WI38 (cell line): Measurements from ENCODE around the gene PRKX.

ENCODE experiments used
- H3K4me3 ChIP-seq: 2 replicates; pipeline ENCODE4 v1.5.1; 2011; ENCODE audit warnings: low read depth, mild to moderate bottlenecking, control low read depth, low read length
- TF ChIP-seq, protein P1 (sequence below): IDR thresholded peaks from 2 replicates; pipeline ENCODE4 v1.5.1; 2012; ENCODE audit warnings: low read depth, mild to moderate bottlenecking, control low read depth, low read length

PRKX gene

GRCh38 chrX:3609810-3610209, 103.6 kb downstream of the PRKX start:
- TF ChIP-seq, protein P1, sequence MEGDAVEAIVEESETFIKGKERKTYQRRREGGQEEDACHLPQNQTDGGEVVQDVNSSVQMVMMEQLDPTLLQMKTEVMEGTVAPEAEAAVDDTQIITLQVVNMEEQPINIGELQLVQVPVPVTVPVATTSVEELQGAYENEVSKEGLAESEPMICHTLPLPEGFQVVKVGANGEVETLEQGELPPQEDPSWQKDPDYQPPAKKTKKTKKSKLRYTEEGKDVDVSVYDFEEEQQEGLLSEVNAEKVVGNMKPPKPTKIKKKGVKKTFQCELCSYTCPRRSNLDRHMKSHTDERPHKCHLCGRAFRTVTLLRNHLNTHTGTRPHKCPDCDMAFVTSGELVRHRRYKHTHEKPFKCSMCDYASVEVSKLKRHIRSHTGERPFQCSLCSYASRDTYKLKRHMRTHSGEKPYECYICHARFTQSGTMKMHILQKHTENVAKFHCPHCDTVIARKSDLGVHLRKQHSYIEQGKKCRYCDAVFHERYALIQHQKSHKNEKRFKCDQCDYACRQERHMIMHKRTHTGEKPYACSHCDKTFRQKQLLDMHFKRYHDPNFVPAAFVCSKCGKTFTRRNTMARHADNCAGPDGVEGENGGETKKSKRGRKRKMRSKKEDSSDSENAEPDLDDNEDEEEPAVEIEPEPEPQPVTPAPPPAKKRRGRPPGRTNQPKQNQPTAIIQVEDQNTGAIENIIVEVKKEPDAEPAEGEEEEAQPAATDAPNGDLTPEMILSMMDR, result no peak

GRCh38 chrX:3603026-3603661, 110.3 kb downstream of the PRKX start:
- TF ChIP-seq, protein P1, result no peak
- H3K4me3 ChIP-seq, result no peak overlapping the region

More at GRCh38 chrX:3609810-3610209, 103.6 kb downstream of the PRKX start:
- no peak overlapping the region for H3K4me3 ChIP-seq

DNA sequence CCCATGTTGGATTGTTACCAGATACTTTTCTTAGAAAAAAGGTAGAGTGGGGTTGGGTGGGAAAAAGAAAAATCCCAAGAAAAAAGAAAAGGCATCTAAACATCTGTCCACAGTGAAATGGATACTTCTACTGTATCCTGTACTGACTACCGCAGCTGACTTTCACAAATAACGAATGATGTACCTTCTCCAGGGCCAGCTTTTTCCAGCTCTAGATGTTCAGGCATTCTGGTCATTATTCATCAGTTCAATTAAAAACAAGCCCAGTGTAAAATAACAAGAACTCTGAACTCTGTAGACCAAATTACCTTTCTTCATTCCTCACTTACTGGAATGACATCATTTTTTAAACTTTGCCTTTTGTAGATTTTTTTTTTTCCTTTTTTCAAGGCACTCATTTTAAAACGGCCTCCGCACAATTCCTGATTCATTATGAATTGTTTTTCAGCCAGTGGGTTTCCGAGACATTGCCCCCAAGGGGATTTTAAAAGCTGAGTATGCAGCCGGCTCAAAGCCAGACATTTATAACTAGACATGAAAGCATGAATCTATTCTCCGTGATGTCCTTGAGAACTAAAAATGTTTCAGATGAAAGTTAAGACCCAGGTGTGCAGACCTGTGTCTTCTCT, 113.5 kb downstream of the PRKX start:
- TF ChIP-seq, protein P1, result no peak
- H3K4me3 ChIP-seq, result no peak overlapping the region

DNA sequence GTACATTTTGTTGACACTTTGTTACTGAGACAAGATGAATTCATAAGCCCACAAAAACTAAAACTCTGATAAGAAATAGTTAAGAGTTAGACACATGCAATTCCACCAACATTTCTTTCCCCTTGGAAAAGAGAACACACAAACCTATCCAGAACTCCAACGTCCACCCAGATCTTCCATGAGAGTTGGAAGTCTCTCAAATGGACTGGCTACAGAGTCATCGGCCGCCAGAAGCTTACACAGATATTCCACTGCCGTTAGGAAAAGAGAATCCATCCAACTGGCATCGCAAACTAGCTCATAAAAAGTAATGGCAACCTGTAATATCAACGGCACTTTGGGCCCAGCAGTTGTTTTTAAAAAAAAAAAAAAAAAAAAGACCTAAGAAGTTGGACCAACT, 114.7 kb downstream of the PRKX start:
- TF ChIP-seq, protein P1, result no peak
- H3K4me3 ChIP-seq, result no peak overlapping the region

DNA sequence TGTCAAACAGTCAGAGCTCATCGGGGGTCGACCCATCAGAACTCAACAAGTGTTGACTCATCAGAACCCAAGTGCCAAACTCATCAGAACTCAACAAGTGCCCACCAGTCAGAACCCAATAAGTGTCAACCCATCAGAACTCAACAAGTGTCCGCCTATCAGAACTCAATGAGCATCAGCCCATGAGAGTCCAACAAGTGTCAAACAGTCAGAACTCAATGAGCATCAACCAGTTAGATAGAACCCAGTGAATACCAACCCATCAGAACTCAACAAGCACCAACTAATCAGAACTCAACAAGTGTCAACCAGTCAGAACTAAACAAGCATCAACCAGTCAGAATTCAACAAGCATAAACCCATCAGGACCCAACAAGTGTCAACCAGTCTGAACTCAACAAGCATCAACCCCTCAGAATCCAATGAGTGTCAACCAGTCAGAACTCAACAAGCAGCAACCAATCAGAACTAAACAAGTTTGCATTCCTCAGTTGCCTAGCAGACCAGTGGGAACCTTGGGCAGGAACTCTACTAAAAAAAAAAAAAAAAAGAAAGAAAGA, 115.3 kb downstream of the PRKX start:
- no peak overlapping the region for H3K4me3 ChIP-seq
- TF ChIP-seq, protein P1, result no peak

DNA sequence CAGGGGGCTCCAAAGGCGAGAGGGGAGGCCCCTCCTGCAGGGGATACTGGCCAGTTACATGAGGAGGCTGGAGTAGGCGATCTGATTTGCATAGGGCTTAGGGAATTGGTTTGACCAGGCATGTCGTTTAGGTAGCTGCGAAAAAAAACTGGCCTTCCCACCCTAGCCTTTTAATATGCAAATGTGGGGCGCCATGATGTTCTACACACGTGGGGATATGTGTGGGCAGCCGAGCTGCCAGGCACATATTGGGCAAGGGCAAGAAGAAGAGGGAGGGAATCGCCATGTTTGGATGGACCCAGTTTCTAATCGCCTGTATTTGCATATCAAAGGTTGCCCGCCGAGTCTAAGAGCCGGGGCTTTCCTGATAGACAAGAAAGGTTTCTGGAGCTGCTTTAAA, 121.3 kb downstream of the PRKX start:
- no peak overlapping the region for H3K4me3 ChIP-seq
- TF ChIP-seq, protein P1, result no peak

GRCh38 chrX:3589474-3589873, 124.0 kb downstream of the PRKX start:
- H3K4me3 ChIP-seq, result no peak overlapping the region
- TF ChIP-seq, protein P1, result no peak
